Cardiac fibroblast (primary cell): ENCODE measurements around the gene PLEKHG4.

Experiments used
- DNase-seq, 2 donors: peaks; one replicate each; pipeline versions ENCODE4 v3.0.0 to v3.0.0-alpha.2; 2010; ENCODE audit warnings: low read depth in 2 of 2
- H3K4me3 ChIP-seq, 2 donors: replicated peaks in 1 of 2; 1 replicate in 1 of 2; 2 replicates in 1 of 2; pipeline ENCODE4 v1.5.1; 2011; ENCODE audit warnings: low read depth in 2 of 2, low read length in 2 of 2, mild to moderate bottlenecking in 2 of 2, moderate library complexity in 1 of 2
- CTCF ChIP-seq: IDR thresholded peaks from one replicate; pipeline ENCODE4 v1.5.1; 2011; ENCODE audit warnings: low read depth, mild to moderate bottlenecking, low read length, inconsistent platforms

Gene PLEKHG4

DNA sequence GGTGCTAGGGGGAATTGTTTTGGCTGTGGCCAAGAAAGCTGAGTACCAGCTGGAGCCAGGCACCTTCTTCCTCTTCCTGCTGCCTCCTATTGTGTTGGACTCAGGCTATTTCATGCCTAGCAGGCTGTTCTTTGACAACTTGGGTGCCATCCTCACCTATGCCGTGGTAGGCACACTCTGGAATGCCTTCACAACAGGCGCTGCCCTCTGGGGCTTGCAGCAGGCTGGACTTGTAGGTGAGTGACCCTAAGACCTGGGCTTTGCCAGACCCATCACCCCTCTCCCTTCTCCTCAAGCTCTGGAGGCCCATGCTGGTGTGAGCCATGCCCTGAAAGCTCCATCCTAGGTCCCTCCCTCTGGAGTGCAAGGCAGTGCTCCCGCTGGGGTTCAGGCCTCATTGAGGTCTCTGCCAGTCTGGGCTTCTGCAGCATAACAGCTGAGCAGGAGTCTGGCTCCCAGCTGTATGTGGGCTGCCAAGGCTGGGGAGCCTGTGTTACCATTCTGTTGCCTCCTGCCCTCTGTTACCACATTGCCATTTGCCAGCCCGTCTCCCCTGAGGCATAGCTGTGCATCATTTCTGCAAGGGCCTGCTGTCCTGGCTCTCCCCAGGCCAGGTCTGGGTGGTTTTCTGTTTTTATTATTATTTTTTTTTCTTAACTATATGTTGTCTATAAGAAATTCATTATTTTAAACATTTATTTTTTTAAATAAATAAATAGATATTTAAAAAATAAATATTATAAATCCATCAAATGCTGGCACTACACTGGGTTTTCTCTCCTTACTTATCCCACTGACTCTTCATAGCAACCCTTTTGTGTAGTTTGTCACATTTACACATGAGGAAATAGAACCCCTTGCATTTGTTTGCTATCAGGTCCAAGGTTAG is 26.5 kb upstream of the PLEKHG4 start:
- TF ChIP-seq CTCF, result no peak
- no peak for DNase-seq
- no peak overlapping the region for H3K4me3 ChIP-seq

DNA sequence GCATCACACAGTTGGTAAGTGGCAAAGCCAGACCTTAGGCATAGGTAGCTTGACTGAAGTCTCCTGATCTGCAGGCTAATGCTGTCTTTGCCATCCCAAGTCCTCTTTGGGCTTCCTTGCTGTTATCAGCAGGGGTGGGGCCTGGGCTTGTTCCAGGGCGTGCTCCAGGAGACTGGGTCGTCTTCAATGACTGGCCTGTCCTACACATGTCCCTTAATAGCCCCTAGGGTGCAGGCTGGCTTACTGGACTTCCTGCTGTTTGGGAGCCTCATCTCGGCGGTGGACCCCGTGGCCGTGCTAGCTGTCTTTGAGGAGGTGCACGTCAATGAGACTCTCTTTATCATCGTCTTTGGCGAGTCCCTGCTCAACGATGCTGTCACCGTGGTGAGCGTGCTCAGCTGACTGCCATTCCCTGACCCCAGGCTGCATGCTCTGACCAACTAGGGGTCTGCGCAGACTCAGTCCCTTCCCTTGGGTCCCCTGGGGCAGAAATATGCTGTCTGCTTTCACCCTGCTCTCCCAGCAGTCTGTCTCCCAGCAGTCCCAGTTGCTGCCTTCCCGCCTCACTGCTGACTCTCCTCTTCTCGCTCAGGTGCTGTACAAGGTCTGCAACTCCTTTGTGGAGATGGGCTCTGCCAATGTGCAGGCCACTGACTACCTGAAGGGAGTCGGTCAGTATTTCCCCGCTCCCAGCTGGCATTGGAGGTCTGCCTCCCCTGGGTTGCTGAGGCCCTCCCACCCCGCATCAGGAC is 24.4 kb upstream of the PLEKHG4 start:
- TF ChIP-seq CTCF, result no peak
- H3K4me3 ChIP-seq, result no peak overlapping the region
- no peak for DNase-seq

- H3K4me3 ChIP-seq, result no peak overlapping the region
- TF ChIP-seq CTCF, result no peak
- DNase-seq, result no peak
Measured at GRCh38 chr16:67255553-67256221, 23.6 kb upstream of the PLEKHG4 start.

GRCh38 chr16:67256701-67257230 is 22.6 kb upstream of the PLEKHG4 start:
- H3K4me3 ChIP-seq, result no peak overlapping the region
- no peak for DNase-seq
- TF ChIP-seq CTCF, result no peak

DNA sequence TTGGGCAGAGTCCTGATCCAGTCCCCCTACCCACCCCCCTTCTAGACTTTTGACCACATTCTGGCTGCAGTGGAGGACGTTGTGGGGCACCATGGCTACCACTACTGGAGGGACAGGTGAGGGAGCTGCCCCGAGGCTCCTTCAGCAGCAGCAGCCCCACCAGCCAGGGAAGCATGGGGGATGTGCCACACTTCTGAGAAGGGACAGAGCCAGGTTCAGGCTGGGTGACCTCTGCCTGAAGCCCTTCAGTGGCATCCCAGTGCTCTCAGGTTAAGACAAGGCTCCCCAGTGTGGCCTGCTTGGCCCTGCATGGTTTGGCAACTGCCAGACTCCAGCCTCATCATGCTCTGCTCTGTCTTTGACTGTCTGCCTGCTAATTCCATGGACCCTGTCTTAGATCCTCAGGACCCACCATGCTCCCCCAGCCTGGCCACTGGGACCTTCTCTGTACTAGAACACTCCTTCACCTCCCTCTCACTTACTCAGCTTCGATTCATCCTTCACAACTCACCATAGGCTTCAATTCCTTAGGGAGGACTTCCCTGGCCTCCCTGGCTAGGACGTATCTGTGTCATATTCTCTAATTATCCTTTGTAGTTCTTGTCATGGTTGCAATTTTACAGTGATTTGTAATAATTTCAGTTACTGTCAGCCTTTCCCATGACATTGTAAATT is 21.7 kb upstream of the PLEKHG4 start:
- no peak for TF ChIP-seq CTCF
- peak in 1 of 2 donors; percentile 55 for DNase-seq

More for the DNA sequence above, 21.7 kb upstream of the PLEKHG4 start:
- no peak overlapping the region for H3K4me3 ChIP-seq
